A549 (cell line): ENCODE results near the gene ZNF853. TPM values are rescaled to one million over a fixed set of nuclear protein-coding genes. Genes with fewer than 3 reads are reported as not detected.

Experiments
- ATAC-seq, 2 experiments: fragments of 200-7000 bp in 1 of 2; fragments of >200 bp in 1 of 2; cut with Nextera tagmentation in 1 of 2; cut with Tn5 transposase in 1 of 2; 3 replicates each; pipeline versions ENCODE4 v1.8.0 to v1.9.1; 2018 to 2020; ENCODE audit warnings: mild to moderate bottlenecking in 1 of 2, moderate library complexity in 1 of 2
- CTCF ChIA-PET: fragments of 300-600 bp; sonication (Branson Sonifier 250); formaldehyde crosslinking; extraction: SDS; loops from one replicate; lab custom pipeline; 2021; ENCODE audit warnings: antibody characterized with exemption, inconsistent platforms; lab: Yijun Ruan, JAX
- POLR2A ChIA-PET: fragments of 350-600 bp; formaldehyde crosslinking; extraction: SDS; loops from one replicate; lab custom pipeline; 2021; ENCODE audit warnings: antibody characterized with exemption, inconsistent platforms; lab: Yijun Ruan, JAX
- DNase-seq, 2 experiments: peaks; one replicate each; pipeline versions ENCODE4 v3.0.0 to v3.0.0-alpha.2; 2011 to 2016; ENCODE audit warnings: low read depth in 1 of 2, low spot score in 1 of 2
- FAIRE-seq: peaks from 2 replicates; lab custom pipeline; 2011; peaks lifted over from hg19 to GRCh38; lab: Jason Lieb, UNC
- H3K27ac ChIP-seq, 2 experiments: fragments of >200 bp; sonication (Bioruptor Twin); formaldehyde crosslinking; 3 replicates each; pipeline ENCODE4 v1.5.1; 2016 to 2017
- H3K4me1 ChIP-seq: fragments of >200 bp; sonication (Bioruptor Twin); formaldehyde crosslinking; 3 replicates; pipeline ENCODE4 v1.6.1; 2016
- H3K4me2 ChIP-seq: fragments of >200 bp; sonication (Bioruptor Twin); formaldehyde crosslinking; 3 replicates; pipeline ENCODE4 v1.6.1; 2016
- H3K4me3 ChIP-seq: fragments of >200 bp; sonication (Bioruptor Twin); formaldehyde crosslinking; 3 replicates; pipeline ENCODE4 v1.5.1; 2016
- H3K9me3 ChIP-seq: fragments of >200 bp; sonication (Bioruptor Twin); formaldehyde crosslinking; 3 replicates; pipeline ENCODE4 v1.6.1; 2016
- ATOH8 ChIP-seq: fragments of 250-450 bp; sonication (Bioruptor Pico); IDR thresholded peaks from 2 replicates; pipeline ENCODE4 v1.5.0; 2020; ENCODE audit warnings: low read depth, mild to moderate bottlenecking, moderate library complexity
- BHLHE40 ChIP-seq: IDR thresholded peaks from 2 replicates; pipeline ENCODE4 v1.6.1; 2012; ENCODE audit warnings: low read depth, low read length, inconsistent platforms
- CHD2 ChIP-seq: fragments of 150-350 bp; IDR thresholded peaks from 2 replicates; pipeline ENCODE4 v1.6.1; 2014; ENCODE audit warnings: low read length; ENCODE audit not compliant: partially characterized antibody
- E2F6 ChIP-seq: IDR thresholded peaks from 2 replicates; pipeline ENCODE4 v1.6.1; 2012; ENCODE audit warnings: low read depth, borderline replicate concordance
- EHF ChIP-seq: fragments of 250-450 bp; sonication (Bioruptor Pico); IDR thresholded peaks from 2 replicates; pipeline ENCODE4 v1.5.0; 2020; ENCODE audit warnings: mild to moderate bottlenecking
- EHMT2 ChIP-seq: fragments of 200-600 bp; sonication (generic); IDR thresholded peaks from 2 replicates; pipeline ENCODE4 v1.6.1; 2016; ENCODE audit warnings: antibody characterized with exemption, low read depth, mild to moderate bottlenecking, moderate library complexity
- ESRRA ChIP-seq: fragments of 150-350 bp; IDR thresholded peaks from 2 replicates; pipeline ENCODE4 v1.6.1; 2014; ENCODE audit warnings: mild to moderate bottlenecking, low read length, borderline replicate concordance
- FOSB ChIP-seq: fragments of 250-450 bp; sonication (Bioruptor Pico); IDR thresholded peaks from 2 replicates; pipeline ENCODE4 v1.5.0; 2020; ENCODE audit warnings: mild to moderate bottlenecking, moderate library complexity
- HES2 ChIP-seq: fragments of >200 bp; sonication (Bioruptor Twin); formaldehyde crosslinking; IDR thresholded peaks from 2 replicates; pipeline ENCODE4 v1.6.1; 2016
- HEYL ChIP-seq: fragments of 250-450 bp; sonication (Bioruptor Pico); IDR thresholded peaks from 2 replicates; pipeline ENCODE4 v1.8.0; 2021; ENCODE audit warnings: mild to moderate bottlenecking, moderate library complexity
- HOXB13 ChIP-seq: fragments of 250-450 bp; sonication (Bioruptor Pico); IDR thresholded peaks from 2 replicates; pipeline ENCODE4 v1.5.0; 2020; ENCODE audit warnings: low read depth, mild to moderate bottlenecking, moderate library complexity
- JUN ChIP-seq, 2 experiments: fragments of >200 bp; sonication (Bioruptor Twin); formaldehyde crosslinking; IDR thresholded peaks; 2 replicates in 1 of 2; 3 replicates in 1 of 2; pipeline ENCODE4 v1.6.1; 2016 to 2017
- JUNB ChIP-seq: fragments of >200 bp; sonication (Bioruptor Twin); formaldehyde crosslinking; IDR thresholded peaks from 2 replicates; pipeline ENCODE4 v1.6.1; 2016
- MAX ChIP-seq: IDR thresholded peaks from 2 replicates; pipeline ENCODE4 v1.6.1; 2012
- MAZ ChIP-seq: fragments of 150-350 bp; IDR thresholded peaks from 2 replicates; pipeline ENCODE4 v1.6.1; 2014; ENCODE audit warnings: antibody characterized with exemption, low read depth, low read length, borderline replicate concordance
- MYC ChIP-seq: IDR thresholded peaks from 2 replicates; pipeline ENCODE4 v1.6.1; 2012; ENCODE audit warnings: mild to moderate bottlenecking, inconsistent platforms, low read length, improper control_type of control experiment, borderline replicate concordance
- NFE2L2 ChIP-seq: fragments of 150-350 bp; conservative IDR thresholded peaks from 2 replicates; pipeline ENCODE4 v1.6.1; 2014; ENCODE audit warnings: low read length
- NR3C1 ChIP-seq: fragments of >200 bp; sonication (Bioruptor Twin); formaldehyde crosslinking; IDR thresholded peaks from 3 replicates; pipeline ENCODE4 v1.6.1; 2017
- PBX3 ChIP-seq: IDR thresholded peaks from 2 replicates; pipeline ENCODE4 v1.6.1; 2012
- PHF8 ChIP-seq: fragments of 200-600 bp; sonication (generic); IDR thresholded peaks from 2 replicates; pipeline ENCODE4 v1.6.1; 2016; ENCODE audit warnings: low read depth, mild to moderate bottlenecking, antibody characterized with exemption, moderate library complexity, borderline replicate concordance
- POLR2A ChIP-seq: IDR thresholded peaks from 2 replicates; pipeline ENCODE4 v1.6.1; 2012; ENCODE audit warnings: mild to moderate bottlenecking, low read length
- RAD21 ChIP-seq, 2 experiments: fragments of >200 bp in 1 of 2; sonication (Bioruptor Twin) in 1 of 2; formaldehyde crosslinking in 1 of 2; IDR thresholded peaks in 1 of 2; conservative IDR thresholded peaks in 1 of 2; 2 replicates in 1 of 2; 3 replicates in 1 of 2; pipeline ENCODE4 v1.6.1; 2012 to 2018; ENCODE audit warnings: inconsistent platforms in 1 of 2
- TFCP2L1 ChIP-seq: fragments of 250-450 bp; sonication (Bioruptor Pico); IDR thresholded peaks from 2 replicates; pipeline ENCODE4 v1.5.0; 2021; ENCODE audit warnings: mild to moderate bottlenecking
- ZC3H11A ChIP-seq: fragments of 450-650 bp; IDR thresholded peaks from 2 replicates; pipeline ENCODE4 v1.6.1; 2014; ENCODE audit warnings: antibody characterized with exemption, mild to moderate bottlenecking
- ZFP36 ChIP-seq: fragments of 450-650 bp; IDR thresholded peaks from 2 replicates; pipeline ENCODE4 v1.6.1; 2014; ENCODE audit warnings: borderline replicate concordance; ENCODE audit not compliant: partially characterized antibody
- WGBS: methylation state at CpG from one replicate; pipeline ENCODE4 v1.1.6; 2017; ENCODE audit errors: missing lambda C conversion rate; 5-methylcytosine and 5-hydroxymethylcytosine counted together
- polyA plus RNA-seq, 4 experiments: library from polyadenylated mRNA; depleted of rRNA in 3 of 4; stranded (reverse); fragments of >200 nt; fragmentation: RNase III in 1 of 4; extraction: RNeasy Plus Mini Kit Qiagen cat#74134 plus additional on column Dnase treatment in 1 of 4; gene quantifications; 2 replicates in 3 of 4; 3 replicates in 1 of 4; pipeline ENCODE4 v1.2.3, GENCODE V29; 2011 to 2017

Gene ZNF853
- polyA plus RNA-seq, 2 of the 4 experiments (the other 2 are of a cell fraction): 1.8 to 2.2 TPM

- WGBS: 89% methylated on average over 11 of the region's 11 CpGs
- no peaks in the 10 kb centered on the region for H3K9me3 ChIP-seq
- CTCF ChIA-PET: no interaction called here
- no peak overlapping the region for H3K4me3 ChIP-seq
- FAIRE-seq: no peak
- H3K27ac ChIP-seq: no peak overlapping the region
- no peak; a peak in 1 of 6 replicates for ATAC-seq
- no peak overlapping the region for H3K4me2 ChIP-seq
- POLR2A ChIA-PET: no interaction called here
- peak in 1 of 2 experiments; percentile 19 for DNase-seq
- H3K4me1 ChIP-seq: peaks cover 13% of the 10 kb centered on the region; the same call in 2 of the 3 replicates
- TF ChIP-seq ZFP36 (no peak), ESRRA (no peak), ZC3H11A (no peak), CHD2 (no peak), FOSB (CRISPR knock-in tag) (no peak), BHLHE40 (no peak), E2F6 (no peak), MAX (no peak), TFCP2L1 (CRISPR knock-in tag) (no peak), NFE2L2 (no peak), HOXB13 (CRISPR knock-in tag) (no peak), POLR2A (no peak)
- TF ChIP-seq, all 56 proteins: peak for 0
Observed at GRCh38 chr7:6640246-6640721, 24.9 kb downstream of the ZNF853 start.

GRCh38 chr7:6641305-6642035, 26.1 kb downstream of the ZNF853 start:
- no peak overlapping the region for H3K4me2 ChIP-seq
- POLR2A ChIA-PET: no interaction called here
- 93% methylated on average over 14 of the region's 15 CpGs for WGBS
- TF ChIP-seq FOSB (CRISPR knock-in tag) (no peak), ATOH8 (CRISPR knock-in tag) (no peak)
- TF ChIP-seq, all 56 proteins: peak for 0
- FAIRE-seq: no peak
- CTCF ChIA-PET: interaction anchor here (1.5 kb wide), 1 partner anchor 51 kb away, joined by 4 read pairs; the partner anchor contains the start of gene INTS15
- DNase-seq: no peak
- H3K27ac ChIP-seq: no peak overlapping the region
- peaks cover 8% of the 10 kb centered on the region; the same call in 2 of the 3 replicates for H3K4me1 ChIP-seq
- ATAC-seq: no peak
- H3K9me3 ChIP-seq: no peaks in the 10 kb centered on the region
- H3K4me3 ChIP-seq: no peak overlapping the region

GRCh38 chr7:6642239-6642839, 26.9 kb downstream of the ZNF853 start:
- Histone ChIP-seq H3K4me1 (peaks cover 8% of the 10 kb centered on the region; the same call in 2 of the 3 replicates), H3K4me2 (no peak overlapping the region), H3K27ac (no peak overlapping the region), H3K9me3 (no peaks in the 10 kb centered on the region), H3K4me3 (no peak overlapping the region)
- no peak for DNase-seq
- POLR2A ChIA-PET: no interaction called here
- no peak for ATAC-seq
- FAIRE-seq: no peak
- CTCF ChIA-PET: interaction anchor here (0.9 to 1.5 kb wide), 2 partner anchors 52 to 94 kb away, joined by 3 to 4 read pairs; partner anchors contain the start of gene INTS15
- WGBS: 97% methylated on average over 20 of the region's 24 CpGs
- TF ChIP-seq PBX3: no peak
- no peak for TF ChIP-seq MAX
- TF ChIP-seq EHMT2: no peak
- no peak for TF ChIP-seq HEYL (CRISPR knock-in tag)
- no peak for TF ChIP-seq MAZ
- no peak for TF ChIP-seq MYC
- TF ChIP-seq NR3C1: no peak
- no peak for TF ChIP-seq EHF
- TF ChIP-seq PHF8: no peak
- no peak for TF ChIP-seq CHD2
- no peak for TF ChIP-seq JUNB
- no peak for TF ChIP-seq E2F6
- no peak for TF ChIP-seq JUN (IDR thresholded peaks at IDR 0.05)
- no peak for TF ChIP-seq TFCP2L1 (CRISPR knock-in tag)
- no peak for TF ChIP-seq RAD21 (conservative IDR thresholded peaks at IDR 0.05 in 1 of 2, IDR thresholded peaks at IDR 0.05 in 1 of 2)
- TF ChIP-seq HES2: no peak
